ENCODE measurements around the gene MBNL1. TPM values are rescaled to one million over a fixed set of nuclear protein-coding genes. Genes with fewer than 3 reads are reported as not detected.

Gene MBNL1
- polyA plus RNA-seq, 1 donor from 2014 or later = 12.7 TPM

DNA sequence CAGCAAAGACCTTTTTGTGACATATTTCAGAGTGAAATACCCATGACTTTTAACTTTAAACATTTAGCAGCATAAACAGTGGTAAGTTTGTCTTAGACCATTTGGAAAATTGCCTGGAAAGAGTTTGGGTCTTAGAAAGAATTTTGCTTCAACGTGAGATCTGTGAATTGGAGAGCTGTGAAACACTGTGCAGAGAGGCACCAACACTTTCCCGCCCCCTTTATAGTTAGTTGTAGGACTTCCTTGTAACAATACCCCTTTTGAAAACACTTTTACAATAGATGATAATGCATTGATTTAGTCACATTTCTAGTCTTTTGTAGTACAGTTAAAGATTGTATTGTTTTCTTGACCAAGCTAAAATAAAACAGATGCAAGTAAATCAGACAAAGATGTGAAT lies 43.5 kb upstream of the MBNL1 start:
- H3K9ac ChIP-seq (ENCODE audit: low read length) = no peak overlapping the region
- H3K4me2 ChIP-seq (ENCODE audit: low read length) = no peak overlapping the region
- TF ChIP-seq, protein P1, sequence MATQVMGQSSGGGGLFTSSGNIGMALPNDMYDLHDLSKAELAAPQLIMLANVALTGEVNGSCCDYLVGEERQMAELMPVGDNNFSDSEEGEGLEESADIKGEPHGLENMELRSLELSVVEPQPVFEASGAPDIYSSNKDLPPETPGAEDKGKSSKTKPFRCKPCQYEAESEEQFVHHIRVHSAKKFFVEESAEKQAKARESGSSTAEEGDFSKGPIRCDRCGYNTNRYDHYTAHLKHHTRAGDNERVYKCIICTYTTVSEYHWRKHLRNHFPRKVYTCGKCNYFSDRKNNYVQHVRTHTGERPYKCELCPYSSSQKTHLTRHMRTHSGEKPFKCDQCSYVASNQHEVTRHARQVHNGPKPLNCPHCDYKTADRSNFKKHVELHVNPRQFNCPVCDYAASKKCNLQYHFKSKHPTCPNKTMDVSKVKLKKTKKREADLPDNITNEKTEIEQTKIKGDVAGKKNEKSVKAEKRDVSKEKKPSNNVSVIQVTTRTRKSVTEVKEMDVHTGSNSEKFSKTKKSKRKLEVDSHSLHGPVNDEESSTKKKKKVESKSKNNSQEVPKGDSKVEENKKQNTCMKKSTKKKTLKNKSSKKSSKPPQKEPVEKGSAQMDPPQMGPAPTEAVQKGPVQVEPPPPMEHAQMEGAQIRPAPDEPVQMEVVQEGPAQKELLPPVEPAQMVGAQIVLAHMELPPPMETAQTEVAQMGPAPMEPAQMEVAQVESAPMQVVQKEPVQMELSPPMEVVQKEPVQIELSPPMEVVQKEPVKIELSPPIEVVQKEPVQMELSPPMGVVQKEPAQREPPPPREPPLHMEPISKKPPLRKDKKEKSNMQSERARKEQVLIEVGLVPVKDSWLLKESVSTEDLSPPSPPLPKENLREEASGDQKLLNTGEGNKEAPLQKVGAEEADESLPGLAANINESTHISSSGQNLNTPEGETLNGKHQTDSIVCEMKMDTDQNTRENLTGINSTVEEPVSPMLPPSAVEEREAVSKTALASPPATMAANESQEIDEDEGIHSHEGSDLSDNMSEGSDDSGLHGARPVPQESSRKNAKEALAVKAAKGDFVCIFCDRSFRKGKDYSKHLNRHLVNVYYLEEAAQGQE (IDR thresholded peaks at IDR 0.05; ENCODE audit: borderline replicate concordance) = no peak
- TF ChIP-seq POLR2AphosphoS5 (IDR thresholded peaks at IDR 0.05) (no peak), EZH2 (IDR thresholded peaks at IDR 0.05; ENCODE audit: borderline replicate concordance, insufficient read depth, low read length, poor library complexity, severe bottlenecking) (no peak), SMC3 (conservative IDR thresholded peaks at IDR 0.05; ENCODE audit: poor library complexity) (no peak), TAF1 (IDR thresholded peaks at IDR 0.05; ENCODE audit: low read depth) (no peak), MXI1 (conservative IDR thresholded peaks at IDR 0.05; ENCODE audit: poor library complexity, severe bottlenecking) (no peak), RAD21 (conservative IDR thresholded peaks at IDR 0.05) (no peak), EP300 (conservative IDR thresholded peaks at IDR 0.05; ENCODE audit: poor library complexity, severe bottlenecking) (no peak)
- TF ChIP-seq, protein P2, sequence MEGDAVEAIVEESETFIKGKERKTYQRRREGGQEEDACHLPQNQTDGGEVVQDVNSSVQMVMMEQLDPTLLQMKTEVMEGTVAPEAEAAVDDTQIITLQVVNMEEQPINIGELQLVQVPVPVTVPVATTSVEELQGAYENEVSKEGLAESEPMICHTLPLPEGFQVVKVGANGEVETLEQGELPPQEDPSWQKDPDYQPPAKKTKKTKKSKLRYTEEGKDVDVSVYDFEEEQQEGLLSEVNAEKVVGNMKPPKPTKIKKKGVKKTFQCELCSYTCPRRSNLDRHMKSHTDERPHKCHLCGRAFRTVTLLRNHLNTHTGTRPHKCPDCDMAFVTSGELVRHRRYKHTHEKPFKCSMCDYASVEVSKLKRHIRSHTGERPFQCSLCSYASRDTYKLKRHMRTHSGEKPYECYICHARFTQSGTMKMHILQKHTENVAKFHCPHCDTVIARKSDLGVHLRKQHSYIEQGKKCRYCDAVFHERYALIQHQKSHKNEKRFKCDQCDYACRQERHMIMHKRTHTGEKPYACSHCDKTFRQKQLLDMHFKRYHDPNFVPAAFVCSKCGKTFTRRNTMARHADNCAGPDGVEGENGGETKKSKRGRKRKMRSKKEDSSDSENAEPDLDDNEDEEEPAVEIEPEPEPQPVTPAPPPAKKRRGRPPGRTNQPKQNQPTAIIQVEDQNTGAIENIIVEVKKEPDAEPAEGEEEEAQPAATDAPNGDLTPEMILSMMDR (IDR thresholded peaks at IDR 0.05; ENCODE audit: poor library complexity, severe bottlenecking) = no peak
- no peaks in the 10 kb centered on the region for H3F3A ChIP-seq (ENCODE audit: insufficient read depth, low read length, poor library complexity, severe bottlenecking)
- no peaks in the 10 kb centered on the region for H3K36me3 ChIP-seq (ENCODE audit: insufficient read depth, low read length)
- H3K27me3 ChIP-seq (ENCODE audit: insufficient read depth, low read depth, low read length) = no peaks in the 10 kb centered on the region
- no peaks in the 10 kb centered on the region for H4K20me1 ChIP-seq (ENCODE audit: insufficient read depth)
- no peak overlapping the region for H3K27ac ChIP-seq (ENCODE audit: low read length)
- no peaks in the 10 kb centered on the region for H3K79me2 ChIP-seq (replicated peaks; ENCODE audit: insufficient read depth, low read length)
- H3K9me3 ChIP-seq (ENCODE audit: low read length) = no peaks in the 10 kb centered on the region
- no peak overlapping the region for H3K4me3 ChIP-seq (ENCODE audit: low read length)
- no peaks in the 10 kb centered on the region for H3K9me2 ChIP-seq (ENCODE audit: insufficient read depth, low read length)
- no peak overlapping the region for H2AFZ ChIP-seq (ENCODE audit: low read depth, low read length)

DNA sequence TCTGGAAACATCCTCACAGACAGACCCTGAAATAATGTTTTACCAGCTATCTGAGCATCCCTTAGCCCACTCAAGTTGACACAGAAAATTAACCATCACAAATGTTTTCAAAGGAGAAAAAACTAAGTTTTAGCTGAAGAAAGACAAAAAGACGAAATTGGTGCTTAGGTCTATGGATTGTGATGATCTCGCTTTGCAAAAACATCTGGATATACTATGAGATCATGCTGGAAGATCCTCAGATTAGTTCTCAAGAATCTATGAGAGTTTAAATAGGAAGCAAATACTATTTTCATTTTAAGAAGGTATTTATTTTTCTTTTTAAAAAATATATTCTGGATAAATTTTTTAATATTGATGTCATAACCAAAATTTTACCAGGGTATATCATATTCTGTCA lies 42.6 kb upstream of the MBNL1 start:
- no peak overlapping the region for H3K27ac ChIP-seq (ENCODE audit: low read length)
- H3K36me3 ChIP-seq (ENCODE audit: insufficient read depth, low read length) = no peaks in the 10 kb centered on the region
- H3F3A ChIP-seq (ENCODE audit: insufficient read depth, low read length, poor library complexity, severe bottlenecking) = no peaks in the 10 kb centered on the region
- H3K79me2 ChIP-seq (replicated peaks; ENCODE audit: insufficient read depth, low read length) = no peaks in the 10 kb centered on the region
- no peak overlapping the region for H3K4me2 ChIP-seq (ENCODE audit: low read length)
- H3K9ac ChIP-seq (ENCODE audit: low read length) = no peak overlapping the region
- H3K9me2 ChIP-seq (ENCODE audit: insufficient read depth, low read length) = no peaks in the 10 kb centered on the region
- no peak overlapping the region for H3K4me3 ChIP-seq (ENCODE audit: low read length)
- TF ChIP-seq RAD21 (conservative IDR thresholded peaks at IDR 0.05) (no peak), EP300 (conservative IDR thresholded peaks at IDR 0.05; ENCODE audit: poor library complexity, severe bottlenecking) (no peak), POLR2AphosphoS5 (IDR thresholded peaks at IDR 0.05) (no peak), MXI1 (conservative IDR thresholded peaks at IDR 0.05; ENCODE audit: poor library complexity, severe bottlenecking) (no peak), EZH2 (IDR thresholded peaks at IDR 0.05; ENCODE audit: borderline replicate concordance, insufficient read depth, low read length, poor library complexity, severe bottlenecking) (no peak)
- H4K20me1 ChIP-seq (ENCODE audit: insufficient read depth) = no peaks in the 10 kb centered on the region
- H2AFZ ChIP-seq (ENCODE audit: low read depth, low read length) = no peak overlapping the region
- no peaks in the 10 kb centered on the region for H3K9me3 ChIP-seq (ENCODE audit: low read length)
- no peaks in the 10 kb centered on the region for H3K27me3 ChIP-seq (ENCODE audit: insufficient read depth, low read depth, low read length)

Measured in neural cell (in vitro differentiated cells).